OCI-LY3 (cell line): Measurements from ENCODE around the gene STX18.
"Not testable (repeated sequence)": the region's sequence is repeated elsewhere in the genome, so short reads cannot be mapped to it uniquely, and the experiment has no call there.

Source experiments
- H2AFZ ChIP-seq: fragments of 200-600, 300-600 bp; shearing (Covaris generic); 2 replicates; pipeline ENCODE4 v1.6.0; 2014; ENCODE audit warnings: antibody characterized with exemption, low read depth, low read length
- H3K27ac ChIP-seq: fragments of 200-600, 300-600 bp; sonication (generic); 2 replicates; pipeline ENCODE4 v1.5.1; 2014; ENCODE audit warnings: mild to moderate bottlenecking, low read length, moderate library complexity, mixed read lengths
- H3K27me3 ChIP-seq: fragments of 200-600, 300-600 bp; sonication (generic); 2 replicates; pipeline ENCODE4 v1.6.1; 2014; ENCODE audit warnings: low read depth, low read length, mixed read lengths
- H3K36me3 ChIP-seq: fragments of 200-600, 300-600 bp; sonication (generic); replicated peaks from 2 replicates; pipeline ENCODE3; 2014; ENCODE audit warnings: low read depth, low read length, mixed read lengths
- H3K4me1 ChIP-seq: fragments of 300-600, 200-600 bp; sonication (generic); 2 replicates; pipeline ENCODE4 v1.6.1; 2014; ENCODE audit warnings: low read length, mixed read lengths
- H3K4me2 ChIP-seq: fragments of 200-600, 300-600 bp; sonication (generic); 2 replicates; pipeline ENCODE4 v1.6.1; 2014; ENCODE audit warnings: low read length, mixed read lengths
- H3K4me3 ChIP-seq: fragments of 300-600, 200-600 bp; sonication (generic); 2 replicates; pipeline ENCODE4 v1.5.1; 2014; ENCODE audit warnings: antibody characterized with exemption, mild to moderate bottlenecking, low read length, moderate library complexity
- H3K79me2 ChIP-seq: fragments of 300-600, 200-600 bp; shearing (Covaris generic); 2 replicates; pipeline ENCODE4 v1.6.1; 2014; ENCODE audit warnings: mild to moderate bottlenecking, low read length, mixed read lengths
- H3K9ac ChIP-seq: fragments of 300-600, 200-600 bp; shearing (Covaris generic); 2 replicates; pipeline ENCODE4 v1.6.0; 2014; ENCODE audit warnings: mild to moderate bottlenecking, low read length, moderate library complexity
- H3K9me3 ChIP-seq: fragments of 200-600, 300-600 bp; shearing (Covaris generic); 2 replicates; pipeline ENCODE4 v1.6.1; 2014; ENCODE audit warnings: low read length, mixed read lengths; ENCODE audit not compliant: insufficient read depth
- H4K20me1 ChIP-seq: fragments of 200-600, 300-600 bp; sonication (generic); 2 replicates; pipeline ENCODE4 v1.6.1; 2016; ENCODE audit warnings: low read length, mixed read lengths; ENCODE audit not compliant: insufficient read depth
- EZH2phosphoT487 ChIP-seq: fragments of 200-600 bp; shearing (Covaris generic); IDR thresholded peaks from 2 replicates; pipeline ENCODE4 v1.6.1; 2018; ENCODE audit warnings: antibody characterized with exemption, mixed run types, low read depth
- TF ChIP-seq, protein P1 (sequence below): fragments of 200-600, 300-600 bp; sonication (generic); IDR thresholded peaks from 2 replicates; pipeline ENCODE4 v1.5.1; 2014; ENCODE audit warnings: antibody characterized with exemption, low read length, low read depth

The STX18 gene

DNA sequence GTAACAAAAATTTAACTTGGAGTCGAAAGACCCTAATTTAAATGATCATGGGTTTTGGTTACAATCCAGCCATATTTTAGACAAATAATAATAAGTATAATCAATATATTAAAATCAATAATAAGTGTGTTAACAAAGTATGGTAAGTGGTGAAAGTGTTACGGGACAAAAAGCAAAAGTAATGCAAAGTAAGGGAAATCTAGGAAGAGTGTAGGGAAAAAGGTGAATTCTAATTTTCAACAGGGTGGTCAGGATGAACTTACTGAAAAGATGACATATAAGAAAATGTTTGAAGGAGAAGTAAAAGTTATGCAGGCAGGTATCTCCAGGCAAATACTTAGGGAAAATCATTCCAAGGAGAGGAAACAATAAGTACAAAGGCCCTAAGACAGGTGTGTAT lies 32.3 kb downstream of the STX18 start:
- peaks cover 10% of the 10 kb centered on the region for H3K36me3 ChIP-seq
- TF ChIP-seq, protein P1, sequence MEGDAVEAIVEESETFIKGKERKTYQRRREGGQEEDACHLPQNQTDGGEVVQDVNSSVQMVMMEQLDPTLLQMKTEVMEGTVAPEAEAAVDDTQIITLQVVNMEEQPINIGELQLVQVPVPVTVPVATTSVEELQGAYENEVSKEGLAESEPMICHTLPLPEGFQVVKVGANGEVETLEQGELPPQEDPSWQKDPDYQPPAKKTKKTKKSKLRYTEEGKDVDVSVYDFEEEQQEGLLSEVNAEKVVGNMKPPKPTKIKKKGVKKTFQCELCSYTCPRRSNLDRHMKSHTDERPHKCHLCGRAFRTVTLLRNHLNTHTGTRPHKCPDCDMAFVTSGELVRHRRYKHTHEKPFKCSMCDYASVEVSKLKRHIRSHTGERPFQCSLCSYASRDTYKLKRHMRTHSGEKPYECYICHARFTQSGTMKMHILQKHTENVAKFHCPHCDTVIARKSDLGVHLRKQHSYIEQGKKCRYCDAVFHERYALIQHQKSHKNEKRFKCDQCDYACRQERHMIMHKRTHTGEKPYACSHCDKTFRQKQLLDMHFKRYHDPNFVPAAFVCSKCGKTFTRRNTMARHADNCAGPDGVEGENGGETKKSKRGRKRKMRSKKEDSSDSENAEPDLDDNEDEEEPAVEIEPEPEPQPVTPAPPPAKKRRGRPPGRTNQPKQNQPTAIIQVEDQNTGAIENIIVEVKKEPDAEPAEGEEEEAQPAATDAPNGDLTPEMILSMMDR = no peak
- TF ChIP-seq EZH2phosphoT487 = no peak
- no peak overlapping the region for H3K4me3 ChIP-seq
- H3K27me3 ChIP-seq = no peaks in the 10 kb centered on the region
- H3K9me3 ChIP-seq = no peaks in the 10 kb centered on the region
- H3K79me2 ChIP-seq = peaks cover 44% of the 10 kb centered on the region
- H2AFZ ChIP-seq = no peak overlapping the region
- no peaks in the 10 kb centered on the region for H3K4me1 ChIP-seq
- no peak overlapping the region for H3K27ac ChIP-seq
- no peak overlapping the region for H3K4me2 ChIP-seq
- H3K9ac ChIP-seq = no peak overlapping the region
- peaks cover 46% of the 10 kb centered on the region for H4K20me1 ChIP-seq

DNA sequence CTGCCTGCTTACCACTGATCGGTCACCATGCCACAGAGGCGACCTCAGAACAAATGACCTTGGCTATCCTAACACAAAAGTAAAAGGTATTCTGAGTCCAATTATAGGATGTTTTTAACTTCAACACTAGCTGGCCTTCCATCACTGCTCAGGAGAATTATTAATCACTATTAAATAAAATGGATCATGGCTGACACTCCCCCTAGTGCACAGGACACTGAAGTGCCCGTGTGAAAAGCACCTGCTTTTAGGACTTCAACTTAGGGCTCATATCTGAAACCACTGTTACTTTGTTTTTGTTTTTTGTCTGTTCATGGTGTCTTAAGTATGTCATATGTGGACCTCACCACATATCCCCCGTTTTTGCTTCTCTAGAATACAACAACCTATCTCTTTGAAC lies 33.9 kb downstream of the STX18 start:
- Histone ChIP-seq H4K20me1 (peaks cover 49% of the 10 kb centered on the region), H3K4me1 (peaks cover 6% of the 10 kb centered on the region), H3K36me3 (peaks cover 10% of the 10 kb centered on the region), H2AFZ (no peak overlapping the region), H3K4me3 (no peak overlapping the region), H3K79me2 (peaks cover 37% of the 10 kb centered on the region), H3K4me2 (no peak overlapping the region), H3K9me3 (no peaks in the 10 kb centered on the region), H3K27ac (no peak overlapping the region), H3K9ac (no peak overlapping the region), H3K27me3 (no peaks in the 10 kb centered on the region)
- TF ChIP-seq, protein P1 = peak; percentile 57
- no peak for TF ChIP-seq EZH2phosphoT487

DNA sequence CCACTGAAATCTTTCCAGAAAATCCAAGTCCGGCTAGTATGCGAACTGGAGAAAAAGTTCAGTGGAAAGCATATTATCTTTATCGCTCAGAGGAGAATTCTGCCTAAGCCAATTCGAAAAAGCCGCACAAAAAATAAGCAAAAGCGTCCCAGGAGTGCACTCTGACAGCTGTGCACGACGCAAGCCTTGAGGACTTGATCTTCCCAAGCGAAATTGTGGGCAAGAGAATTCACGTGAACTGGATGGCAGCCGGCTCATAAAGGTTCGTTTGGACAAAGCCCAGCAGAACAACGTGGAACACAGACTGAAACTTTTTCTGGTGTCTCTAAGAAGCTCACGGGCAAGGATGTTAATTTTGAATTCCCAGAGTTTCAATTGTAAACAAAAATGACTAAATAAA lies 34.4 kb downstream of the STX18 start:
- Histone ChIP-seq H2AFZ (no peak overlapping the region), H3K4me3 (no peak overlapping the region), H3K27ac (no peak overlapping the region), H3K36me3 (peaks cover 10% of the 10 kb centered on the region), H3K79me2 (peaks cover 37% of the 10 kb centered on the region), H3K9ac (no peak overlapping the region), H3K27me3 (no peaks in the 10 kb centered on the region), H4K20me1 (peaks cover 51% of the 10 kb centered on the region), H3K4me1 (peaks cover 10% of the 10 kb centered on the region), H3K4me2 (no peak overlapping the region), H3K9me3 (no peaks in the 10 kb centered on the region)
- TF ChIP-seq, protein P1 = no peak
- TF ChIP-seq EZH2phosphoT487 = no peak

DNA sequence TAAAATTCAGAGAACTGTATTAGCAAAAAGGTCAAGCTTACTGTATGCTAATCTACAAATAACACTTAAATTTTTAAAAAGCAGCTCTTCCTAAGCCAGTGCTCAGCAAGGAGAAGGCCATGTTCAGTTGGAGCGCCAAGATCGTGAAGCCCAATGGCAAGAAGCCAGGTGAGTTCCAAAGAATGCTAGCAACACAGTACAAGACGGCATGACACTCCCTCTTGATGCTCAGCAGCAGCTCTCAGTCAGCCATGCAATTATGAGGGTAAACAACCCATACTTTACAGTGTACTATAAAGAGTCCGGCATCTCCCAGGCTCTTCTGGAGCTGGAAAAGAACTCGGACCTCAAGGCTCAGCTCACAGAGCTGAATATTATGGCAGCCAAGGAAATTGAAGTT lies 34.9 kb downstream of the STX18 start:
- Histone ChIP-seq H3K4me2 (no peak overlapping the region), H3K4me1 (peaks cover 10% of the 10 kb centered on the region), H3K36me3 (peaks cover 10% of the 10 kb centered on the region), H3K79me2 (peaks cover 37% of the 10 kb centered on the region), H3K4me3 (no peak overlapping the region), H3K9ac (no peak overlapping the region), H3K9me3 (no peaks in the 10 kb centered on the region), H3K27ac (no peak overlapping the region), H4K20me1 (peaks cover 47% of the 10 kb centered on the region), H2AFZ (no peak overlapping the region), H3K27me3 (no peaks in the 10 kb centered on the region)
- TF ChIP-seq, protein P1 = no peak
- TF ChIP-seq EZH2phosphoT487 = no peak

DNA sequence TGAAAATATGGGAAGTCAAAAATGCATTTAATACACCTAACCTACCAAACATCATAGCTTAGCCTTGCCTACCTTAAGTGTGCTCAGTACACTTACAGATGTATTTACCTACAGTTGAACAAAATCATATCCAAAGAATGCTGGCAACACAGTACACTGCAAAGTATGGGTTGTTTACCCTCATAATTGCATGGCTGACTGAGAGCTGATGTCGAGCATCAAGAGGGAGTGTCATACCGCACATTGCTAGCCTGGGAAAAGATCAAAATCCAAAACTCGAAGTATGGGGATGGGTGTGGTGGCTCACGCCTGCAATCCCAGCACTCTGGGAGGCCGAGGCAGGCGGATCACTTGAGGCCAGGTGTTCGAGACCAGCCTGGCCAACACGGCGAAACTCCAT lies 36.6 kb downstream of the STX18 start:
- H3K4me3 ChIP-seq, H3K9ac ChIP-seq, H3K27me3 ChIP-seq, H3K9me3 ChIP-seq, H3K4me2 ChIP-seq, H2AFZ ChIP-seq, H3K27ac ChIP-seq: not testable (repeated sequence)
- Histone ChIP-seq H3K79me2 (peaks cover 41% of the 10 kb centered on the region), H3K36me3 (peaks cover 10% of the 10 kb centered on the region), H3K4me1 (peaks cover 10% of the 10 kb centered on the region), H4K20me1 (peaks cover 44% of the 10 kb centered on the region)
